Hematopoietic multipotent progenitor cell treated with erythropoietin and hydrocortisone succinate and interleukin-3 and kit ligand, for 15 days (in vitro differentiated cells): ENCODE results near the gene CTR9.
"Not testable (repeated sequence)": the region's sequence is repeated elsewhere in the genome, so short reads cannot be mapped to it uniquely, and the experiment has no call there.

Source experiments
- DNase-seq: peaks from one replicate; pipeline ENCODE4 v3.0.0-alpha.2; 2015; ENCODE audit warnings: low spot score

The CTR9 gene

GRCh38 chr11:10822491-10822890, 71.4 kb downstream of the CTR9 start:
- DNase-seq, result not testable (repeated sequence)

GRCh38 chr11:10823152-10823579, 72.1 kb downstream of the CTR9 start:
- DNase-seq, result peak; percentile 21

GRCh38 chr11:10824888-10825287, 73.8 kb downstream of the CTR9 start:
- no peak for DNase-seq

- no peak for DNase-seq
These were observed 77.4 kb downstream of the CTR9 start for GRCh38 chr11:10828402-10828801.

GRCh38 chr11:10829139-10829538, 78.1 kb downstream of the CTR9 start:
- no peak for DNase-seq
